GM12874 (cell line): ENCODE results near the gene MCM5.

Experiments
- TF ChIP-seq, protein P1 (sequence below): IDR thresholded peaks from 2 replicates; pipeline ENCODE4 v1.5.1; 2011; ENCODE audit warnings: low read depth, mild to moderate bottlenecking, control low read depth, low read length, moderate library complexity; ENCODE audit not compliant: insufficient read depth

Gene MCM5

GRCh38 chr22:35399678-35400500, at the start of gene MCM5:
Gene MCM5, plus strand, starts transcription at chr22:35400140. Its CDS starts 299 bp downstream, at chr22:35400439.
- TF ChIP-seq, protein P1, sequence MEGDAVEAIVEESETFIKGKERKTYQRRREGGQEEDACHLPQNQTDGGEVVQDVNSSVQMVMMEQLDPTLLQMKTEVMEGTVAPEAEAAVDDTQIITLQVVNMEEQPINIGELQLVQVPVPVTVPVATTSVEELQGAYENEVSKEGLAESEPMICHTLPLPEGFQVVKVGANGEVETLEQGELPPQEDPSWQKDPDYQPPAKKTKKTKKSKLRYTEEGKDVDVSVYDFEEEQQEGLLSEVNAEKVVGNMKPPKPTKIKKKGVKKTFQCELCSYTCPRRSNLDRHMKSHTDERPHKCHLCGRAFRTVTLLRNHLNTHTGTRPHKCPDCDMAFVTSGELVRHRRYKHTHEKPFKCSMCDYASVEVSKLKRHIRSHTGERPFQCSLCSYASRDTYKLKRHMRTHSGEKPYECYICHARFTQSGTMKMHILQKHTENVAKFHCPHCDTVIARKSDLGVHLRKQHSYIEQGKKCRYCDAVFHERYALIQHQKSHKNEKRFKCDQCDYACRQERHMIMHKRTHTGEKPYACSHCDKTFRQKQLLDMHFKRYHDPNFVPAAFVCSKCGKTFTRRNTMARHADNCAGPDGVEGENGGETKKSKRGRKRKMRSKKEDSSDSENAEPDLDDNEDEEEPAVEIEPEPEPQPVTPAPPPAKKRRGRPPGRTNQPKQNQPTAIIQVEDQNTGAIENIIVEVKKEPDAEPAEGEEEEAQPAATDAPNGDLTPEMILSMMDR = no peak

GRCh38 chr22:35350539-35351503, 49.1 kb upstream of the MCM5 start:
- TF ChIP-seq, protein P1 = peak; percentile 83

DNA sequence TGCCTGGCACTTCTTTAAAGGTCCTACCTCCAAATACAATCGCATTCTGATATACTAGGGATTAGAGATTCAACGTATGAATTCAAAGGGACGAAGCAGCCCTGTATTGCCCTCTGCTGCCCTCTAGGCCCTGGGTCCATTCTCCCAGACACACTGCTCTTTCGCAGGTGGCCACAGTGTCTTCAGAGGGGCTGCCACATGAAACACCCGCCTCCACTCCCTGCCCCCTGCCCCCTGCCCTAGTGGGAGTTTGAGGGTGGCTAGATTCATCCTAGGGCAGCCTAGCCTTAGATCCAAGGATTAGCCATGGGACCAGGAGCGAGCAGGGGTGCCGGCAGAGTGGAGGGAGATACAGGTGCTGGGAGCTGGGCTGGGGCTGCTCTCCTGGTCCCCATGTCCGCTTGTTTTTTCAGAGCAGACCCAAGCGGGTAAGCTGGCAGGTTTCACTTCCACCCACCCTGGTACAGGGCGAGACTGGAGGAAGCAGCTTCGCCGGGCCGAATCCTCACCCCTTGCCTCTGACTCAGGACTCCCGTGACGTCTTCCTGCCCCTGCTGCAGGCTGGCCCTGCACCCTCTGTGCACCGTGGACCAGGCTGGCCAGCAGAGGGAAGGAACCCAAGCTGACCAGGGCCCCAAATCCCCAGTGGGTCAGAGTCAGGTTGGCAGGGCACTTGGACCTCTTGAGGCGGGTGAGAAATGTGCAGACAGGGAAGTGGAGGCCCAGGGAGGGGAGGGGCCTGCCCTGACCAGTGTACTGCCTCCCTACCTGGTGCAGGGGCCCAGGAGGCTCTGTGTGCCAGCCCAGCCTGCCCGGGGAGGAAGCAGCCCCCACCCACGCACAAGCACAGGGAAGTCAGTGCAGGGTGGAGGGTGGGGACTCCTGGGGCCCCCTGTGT, 47.5 kb upstream of the MCM5 start:
- TF ChIP-seq, protein P1 = peak; percentile 36; the same call in 1 of the 2 replicates

DNA sequence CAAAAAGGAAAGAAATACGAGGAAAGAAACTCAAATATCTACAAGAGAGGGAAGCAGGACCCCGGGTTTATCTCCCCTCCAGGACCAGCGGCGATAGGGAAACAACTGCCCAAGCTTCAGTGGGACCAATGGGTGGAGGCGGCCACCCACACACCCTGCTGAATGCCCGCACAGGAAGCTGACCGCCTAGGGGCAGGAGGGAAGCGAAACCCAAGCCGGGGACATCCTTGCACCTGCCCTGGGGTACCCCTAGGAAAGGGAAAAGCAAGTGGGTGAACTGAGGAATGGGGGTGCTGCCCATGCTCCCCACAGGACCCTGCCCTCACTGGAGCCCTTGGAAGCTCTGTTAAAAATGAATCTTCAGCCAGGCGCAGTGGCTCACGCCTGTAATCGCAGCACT, 46.6 kb upstream of the MCM5 start:
- TF ChIP-seq, protein P1 = no peak

DNA sequence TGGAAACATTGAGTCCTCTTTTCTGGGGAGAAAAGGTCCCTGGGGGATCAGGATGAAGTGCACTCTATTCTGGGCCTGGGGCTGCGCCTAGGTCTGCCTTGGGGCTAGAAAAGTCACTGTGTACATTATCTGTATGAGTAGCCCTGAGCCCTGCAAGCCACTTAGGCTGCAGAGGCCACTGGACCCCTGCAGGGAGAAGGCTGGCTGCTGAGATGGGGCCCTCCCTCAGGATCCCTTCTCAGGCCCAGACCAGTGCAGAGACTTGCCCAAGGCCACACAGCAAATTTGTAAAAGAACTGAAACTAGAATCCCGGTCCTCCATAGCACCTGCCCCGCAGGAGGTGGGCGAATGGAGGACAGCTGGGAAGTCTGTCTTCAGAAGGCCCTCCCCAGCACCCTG, 45.9 kb upstream of the MCM5 start:
- TF ChIP-seq, protein P1 = no peak

DNA sequence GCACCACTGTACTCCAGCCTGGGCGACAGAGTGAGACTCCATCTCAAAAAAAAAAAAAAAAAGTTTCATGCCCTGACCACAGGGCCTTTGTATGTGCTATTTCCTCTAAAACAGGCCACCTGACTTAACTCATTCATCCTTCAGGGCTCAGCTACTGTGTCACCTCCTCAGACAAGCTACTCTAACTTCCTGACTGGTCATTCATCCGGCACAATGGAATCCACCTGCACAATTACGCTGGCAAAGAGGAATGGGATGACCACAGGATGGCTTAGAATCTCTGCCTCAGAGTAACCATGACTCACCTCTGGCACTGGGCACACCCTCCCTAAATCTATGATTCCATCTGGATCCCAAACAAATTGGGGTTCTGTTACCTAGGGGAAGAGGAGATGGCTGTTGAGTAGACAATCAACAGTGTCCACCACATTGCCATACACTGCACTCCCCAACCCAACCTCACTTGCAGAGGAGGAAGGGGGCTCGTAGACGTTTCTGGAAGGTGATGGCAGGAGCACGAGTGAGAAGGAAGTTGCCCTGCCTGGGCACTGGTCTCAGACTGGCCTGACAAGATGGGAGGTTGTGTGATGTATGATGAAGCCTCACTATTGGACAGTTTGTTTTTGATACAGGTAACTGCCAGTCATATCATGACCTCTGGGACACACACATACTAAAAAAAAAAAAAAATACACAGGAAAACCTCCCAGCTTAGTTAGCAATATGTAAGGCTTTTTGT, 41.9 kb upstream of the MCM5 start:
- TF ChIP-seq, protein P1 = no peak
